IMR-90 (cell line): Measurements from ENCODE around the gene GPR157. TPM values are rescaled to one million over a fixed set of nuclear protein-coding genes. Genes with fewer than 3 reads are reported as not detected.

Experiments
- ATAC-seq: fragments of 200-7000 bp; cut with Tn5 transposase; 2 replicates; pipeline ENCODE4 v1.9.1; 2020; ENCODE audit warnings: low read depth, mild to moderate bottlenecking, moderate library complexity
- BruUV-seq: library from RNA; stranded (reverse); fragments of 400-500 nt; replicated peaks from 2 replicates; lab custom pipeline; 2021; lab: Mats Ljungman, UMichigan
- CTCF ChIA-PET: fragments of 300-600 bp; formaldehyde crosslinking; extraction: SDS; loops from one replicate; lab custom pipeline; 2021; ENCODE audit warnings: antibody characterized with exemption; lab: Yijun Ruan, JAX
- POLR2A ChIA-PET: fragments of 300-600 bp; sonication (Branson Sonifier 250); formaldehyde crosslinking; loops from one replicate; lab custom pipeline; 2022; ENCODE audit warnings: antibody characterized with exemption; ENCODE audit not compliant: unreplicated experiment; lab: Charles Lee
- DNase-seq: peaks from one replicate; pipeline ENCODE4 v3.0.0; 2013
- H2AFZ ChIP-seq: replicated peaks from 2 replicates; pipeline ENCODE3; 2013; ENCODE audit warnings: low read length, mild to moderate bottlenecking; ENCODE audit not compliant: poor library complexity
- H2AK5ac ChIP-seq: 2 replicates; pipeline ENCODE4 v1.6.1; 2013; ENCODE audit warnings: low read depth, low read length, inconsistent platforms
- H2AK9ac ChIP-seq: replicated peaks from 2 replicates; pipeline ENCODE3; 2013; ENCODE audit warnings: mild to moderate bottlenecking, low read depth, low read length, moderate library complexity; ENCODE audit not compliant: poor library complexity
- H2BK120ac ChIP-seq: 2 replicates; pipeline ENCODE4 v1.6.1; 2013; ENCODE audit warnings: low read depth, low read length, inconsistent platforms
- H2BK15ac ChIP-seq: 3 replicates; pipeline ENCODE4 v1.6.1; 2013; ENCODE audit warnings: low read depth, low read length, inconsistent platforms
- H2BK20ac ChIP-seq: 2 replicates; pipeline ENCODE4 v1.6.1; 2013; ENCODE audit warnings: low read depth, mild to moderate bottlenecking, inconsistent platforms, low read length, moderate library complexity
- H2BK5ac ChIP-seq: 2 replicates; pipeline ENCODE4 v1.6.1; 2013; ENCODE audit warnings: mild to moderate bottlenecking, low read depth, low read length, inconsistent platforms; ENCODE audit not compliant: poor library complexity, severe bottlenecking
- H3K14ac ChIP-seq: replicated peaks from 2 replicates; pipeline ENCODE4 v1.6.1; 2013; ENCODE audit warnings: low read depth, low read length, inconsistent platforms
- H3K18ac ChIP-seq: 2 replicates; pipeline ENCODE4 v1.6.1; 2013; ENCODE audit warnings: low read depth, low read length, control low read depth
- H3K23ac ChIP-seq: 2 replicates; pipeline ENCODE4 v1.6.1; 2013; ENCODE audit warnings: low read depth, low read length, inconsistent platforms
- H3K27ac ChIP-seq: 2 replicates; pipeline ENCODE4 v1.5.1; 2013; ENCODE audit warnings: mild to moderate bottlenecking, control low read depth, low read length; ENCODE audit not compliant: insufficient read depth
- H3K27me3 ChIP-seq: 2 replicates; pipeline ENCODE4 v1.6.1; 2013; ENCODE audit warnings: low read length; ENCODE audit not compliant: control insufficient read depth, insufficient read depth
- H3K36me3 ChIP-seq: 2 replicates; pipeline ENCODE4 v1.6.1; 2013; ENCODE audit warnings: low read length, mixed read lengths; ENCODE audit not compliant: control insufficient read depth, insufficient read depth
- H3K4ac ChIP-seq: 2 replicates; pipeline ENCODE4 v1.6.1; 2013; ENCODE audit warnings: low read depth, low read length, inconsistent platforms
- H3K4me1 ChIP-seq: 2 replicates; pipeline ENCODE4 v1.6.1; 2013; ENCODE audit warnings: low read length, mixed read lengths; ENCODE audit not compliant: control insufficient read depth, insufficient read depth
- H3K4me2 ChIP-seq: 2 replicates; pipeline ENCODE4 v1.6.1; 2013; ENCODE audit warnings: low read depth, mild to moderate bottlenecking, control low read depth, low read length, moderate library complexity
- H3K4me3 ChIP-seq: 2 replicates; pipeline ENCODE4 v1.5.1; 2013; ENCODE audit warnings: low read depth, mild to moderate bottlenecking, control low read depth, low read length, moderate library complexity; ENCODE audit not compliant: insufficient read depth
- H3K56ac ChIP-seq: 2 replicates; pipeline ENCODE4 v1.6.1; 2013; ENCODE audit warnings: low read length, inconsistent platforms; ENCODE audit not compliant: insufficient read depth; ENCODE audit errors: extremely low read depth
- H3K79me1 ChIP-seq, 2 experiments: 2 replicates each; pipeline ENCODE4 v1.6.1; 2013; ENCODE audit warnings: low read length in 2 of 2, inconsistent platforms in 1 of 2, low read depth in 1 of 2
- H3K9ac ChIP-seq: 2 replicates; pipeline ENCODE4 v1.6.1; 2013; ENCODE audit warnings: low read depth, low read length, control low read depth
- H3K9me1 ChIP-seq: 2 replicates; pipeline ENCODE4 v1.6.1; 2013; ENCODE audit warnings: low read length, inconsistent platforms; ENCODE audit not compliant: insufficient read depth
- H3K9me3 ChIP-seq: 2 replicates; pipeline ENCODE4 v1.6.1; 2013; ENCODE audit warnings: low read length; ENCODE audit not compliant: control insufficient read depth, insufficient read depth
- H4K20me1 ChIP-seq: 2 replicates; pipeline ENCODE4 v1.6.1; 2013; ENCODE audit warnings: low read length, inconsistent platforms; ENCODE audit not compliant: insufficient read depth
- H4K5ac ChIP-seq: 2 replicates; pipeline ENCODE4 v1.6.1; 2013; ENCODE audit warnings: mild to moderate bottlenecking, low read depth, low read length, control low read depth
- H4K8ac ChIP-seq, 2 experiments: 2 replicates each; pipeline ENCODE4 v1.6.1; 2013; ENCODE audit warnings: low read depth in 2 of 2, low read length in 2 of 2, control low read depth in 1 of 2, inconsistent platforms in 1 of 2
- H4K91ac ChIP-seq: 2 replicates; pipeline ENCODE4 v1.6.1; 2013; ENCODE audit warnings: low read depth, low read length, inconsistent platforms; ENCODE audit not compliant: insufficient read depth
- BHLHE40 ChIP-seq: fragments of 150-350 bp; IDR thresholded peaks from 2 replicates; pipeline ENCODE4 v1.6.1; 2016; ENCODE audit warnings: mild to moderate bottlenecking, low read depth, low read length
- CEBPB ChIP-seq: IDR thresholded peaks from 2 replicates; pipeline ENCODE4 v1.6.1; 2012; ENCODE audit warnings: low read depth, low read length, improper control_type of control experiment
- CHD1 ChIP-seq: IDR thresholded peaks from 2 replicates; pipeline ENCODE4 v1.6.1; 2012; ENCODE audit warnings: low read depth, low read length, improper control_type of control experiment
- CTCF ChIP-seq: conservative IDR thresholded peaks from 2 replicates; pipeline ENCODE4 v1.5.1; 2012; ENCODE audit warnings: mild to moderate bottlenecking, low read depth, low read length, improper control_type of control experiment
- ELK1 ChIP-seq: fragments of 150-350 bp; IDR thresholded peaks from 2 replicates; pipeline ENCODE4 v1.6.1; 2016; ENCODE audit warnings: low read depth, mild to moderate bottlenecking, low read length, moderate library complexity, borderline replicate concordance
- FOS ChIP-seq: fragments of 150-350 bp; IDR thresholded peaks from 2 replicates; pipeline ENCODE4 v1.6.1; 2016; ENCODE audit warnings: low read depth, low read length
- MAFK ChIP-seq: IDR thresholded peaks from 2 replicates; pipeline ENCODE4 v1.6.1; 2012; ENCODE audit warnings: low read depth, low read length, improper control_type of control experiment
- MAZ ChIP-seq: IDR thresholded peaks from 2 replicates; pipeline ENCODE4 v1.6.1; 2012; ENCODE audit warnings: low read depth, mild to moderate bottlenecking, low read length, improper control_type of control experiment, moderate library complexity, borderline replicate concordance
- POLR2A ChIP-seq: IDR thresholded peaks from 2 replicates; pipeline ENCODE4 v1.6.1; 2012; ENCODE audit warnings: mild to moderate bottlenecking, low read depth, low read length
- RCOR1 ChIP-seq: IDR thresholded peaks from 2 replicates; pipeline ENCODE4 v1.6.1; 2012; ENCODE audit warnings: mild to moderate bottlenecking, low read length, improper control_type of control experiment; ENCODE audit not compliant: insufficient replicate concordance
- RFX5 ChIP-seq: IDR thresholded peaks from 2 replicates; pipeline ENCODE4 v1.8.0; 2012; ENCODE audit warnings: low read depth, mild to moderate bottlenecking, low read length, moderate library complexity
- SMC3 ChIP-seq: fragments of 150-350 bp; IDR thresholded peaks from 2 replicates; pipeline ENCODE4 v1.6.1; 2016; ENCODE audit warnings: low read depth, mild to moderate bottlenecking, antibody characterized with exemption, low read length, moderate library complexity
- USF2 ChIP-seq: fragments of 150-350 bp; IDR thresholded peaks from 2 replicates; pipeline ENCODE4 v1.6.1; 2017; ENCODE audit warnings: mild to moderate bottlenecking, antibody characterized with exemption, low read length, low read depth
- WGBS, 2 experiments: methylation state at CpG; one replicate each; pipeline versions ENCODE4 v1.1.5 to v1.1.7; 2013; ENCODE audit warnings: missing lambda C conversion rate in 2 of 2; ENCODE audit not compliant: insufficient read length in 1 of 2; ENCODE audit errors: extremely low coverage in 2 of 2; 5-methylcytosine and 5-hydroxymethylcytosine counted together
- dilution Hi-C: fragments of 300-500 bp; cut with HindIII; formaldehyde crosslinking; loops from one replicate; pipeline ENCODE4 v1.14.3; 2018; ENCODE audit warnings: low sequenced_read_pairs; ENCODE audit not compliant: unreplicated experiment
- in situ Hi-C: fragments of 300-500 bp; cut with MboI; formaldehyde crosslinking; loops from 3 replicates; pipeline ENCODE4 v1.14.3; 2019; ENCODE audit warnings: low sequenced_read_pairs, inconsistent platforms, mixed read lengths
- intact Hi-C: fragments of 100-400 bp; cut with micrococcal nuclease; formaldehyde crosslinking; loops from 2 replicates; pipeline ENCODE4 v1.10.0; 2022
- polyA plus RNA-seq, 3 experiments: library from polyadenylated mRNA; depleted of rRNA; stranded (reverse); fragments of >200 nt; gene quantifications; 2 replicates each; pipeline ENCODE4 v1.2.3, GENCODE V29; 2012; ENCODE audit warnings: low replicate concordance in 1 of 3
- total RNA-seq: library from RNA; depleted of rRNA; stranded (reverse); fragments of >200 nt; gene quantifications from 2 replicates; pipeline ENCODE4 v1.2.3, GENCODE V29; 2012

Gene GPR157
- total and polyA plus RNA-seq, 2 of the 4 experiments (the other 2 are of a cell fraction), result 1.8 to 2.7 TPM

- peaks cover 53% of the 10 kb centered on the region for H4K20me1 ChIP-seq
- H4K5ac ChIP-seq, result no peak overlapping the region
- H3K9me3 ChIP-seq, result no peaks in the 10 kb centered on the region
- H4K91ac ChIP-seq, result no peak overlapping the region
- no peaks in the 10 kb centered on the region for H3K27me3 ChIP-seq
- no peak overlapping the region for H2BK120ac ChIP-seq
- 100% methylated on average over 1 of the region's 3 CpGs; no CpG with 5 or more reads in 1 of the 2 experiments for WGBS, 2 experiments
- H3K27ac ChIP-seq, result no peak overlapping the region
- no peak overlapping the region for H2BK20ac ChIP-seq
- H3K9me1 ChIP-seq, result peaks cover 15% of the 10 kb centered on the region
- intact Hi-C loops (no loop called here), dilution Hi-C loops (no loop called here), in situ Hi-C loops (loop anchor here (25.0 kb wide), 1 partner anchor 338 kb away; no protein-coding TSS in a partner anchor)
- peaks cover 8 to 65% of the 10 kb centered on the region in 2 experiments; a peak in 3 of 4 replicates for H3K79me1 ChIP-seq
- no peak overlapping the region for H2BK15ac ChIP-seq
- no peak overlapping the region for H3K9ac ChIP-seq
- ChIA-PET CTCF (interaction anchor here (0.6 kb wide), 1 partner anchor 74 kb away, joined by 3 read pairs; no protein-coding TSS in a partner anchor), POLR2A (no interaction called here)
- H3K18ac ChIP-seq, result no peak overlapping the region
- no peak overlapping the region for H2AK9ac ChIP-seq
- H2AFZ ChIP-seq, result no peak overlapping the region
- H3K4me1 ChIP-seq, result peaks cover 15% of the 10 kb centered on the region; the same call in 1 of the 2 replicates
- no peak overlapping the region for H3K4me2 ChIP-seq
- H2AK5ac ChIP-seq, result no peak overlapping the region
- H3K4me3 ChIP-seq, result no peak overlapping the region
- ATAC-seq, result no peak
- H3K23ac ChIP-seq, result no peak overlapping the region
- no peak overlapping the region for H3K14ac ChIP-seq
- DNase-seq, result no peak
- H3K56ac ChIP-seq, result no peak overlapping the region
- peaks cover 27% of the 10 kb centered on the region for H3K36me3 ChIP-seq
- H2BK5ac ChIP-seq, result no peak overlapping the region
- no TSS peak for BruUV-seq
- TF ChIP-seq ELK1, result no peak
- TF ChIP-seq USF2, result no peak
- TF ChIP-seq FOS, result no peak
- no peak for TF ChIP-seq BHLHE40
- TF ChIP-seq CTCF, result no peak
- TF ChIP-seq CHD1, result no peak
- no peak for TF ChIP-seq POLR2A
- TF ChIP-seq CEBPB, result no peak
- no peak for TF ChIP-seq MAZ
- TF ChIP-seq MAFK, result no peak
- no peak for TF ChIP-seq RCOR1
- TF ChIP-seq RFX5, result no peak
- TF ChIP-seq SMC3, result no peak
- no peak overlapping the region for H3K4ac ChIP-seq
- no peak overlapping the region for H4K8ac ChIP-seq
Observed at GRCh38 chr1:9149151-9149550, 20.2 kb upstream of the GPR157 start.
